ENCODE measurements around the gene TMCC2. TPM values are rescaled to one million over a fixed set of nuclear protein-coding genes. Genes with fewer than 3 reads are reported as not detected.
"Not testable (repeated sequence)": the region's sequence is repeated elsewhere in the genome, so short reads cannot be mapped to it uniquely, and the experiment has no call there.

TMCC2 gene
- total RNA-seq, 4 donors from 2014 or later: 3.1 to 8.9 (median 5.5) TPM

GRCh38 chr1:205276689-205277065, 48.9 kb downstream of the TMCC2 start:
- Histone ChIP-seq H3K27ac (no peak overlapping the region), H3K27me3 (no peaks in the 10 kb centered on the region), H3K36me3 (peaks cover 0 to 12% of the 10 kb centered on the region in 2 donors), H3K9me3 (no peaks in the 10 kb centered on the region), H3K4me3 (no peak overlapping the region), H3K4me1 (peaks cover 0 to 21% (median 0%) of the 10 kb centered on the region in 3 donors)
- ATAC-seq: no peak
- no peak for TF ChIP-seq EP300 (IDR thresholded peaks at IDR 0.05)
- TF ChIP-seq POLR2AphosphoS5 (IDR thresholded peaks at IDR 0.05): no peak
- no peak for TF ChIP-seq POLR2A (IDR thresholded peaks at IDR 0.05)
- no peak for TF ChIP-seq CTCF (IDR thresholded peaks at IDR 0.05)
- WGBS, 2 donors (ENCODE audit: low coverage in 1 of 2): 77 to 100% methylated on average over 1 to 5 of the region's 8 CpGs

GRCh38 chr1:205279986-205280385, 52.2 kb downstream of the TMCC2 start:
- Histone ChIP-seq H3K27me3 (no peaks in the 10 kb centered on the region), H3K4me1 (peaks cover 0 to 11% (median 8%) of the 10 kb centered on the region in 3 donors), H3K36me3 (no peaks in the 10 kb centered on the region), H3K27ac (no peak overlapping the region), H3K4me3 (no peak overlapping the region), H3K9me3 (no peaks in the 10 kb centered on the region)
- no CpG with 5 or more reads among the region's 3 CpGs for WGBS, 2 donors (ENCODE audit: low coverage in 1 of 2)
- no peak for ATAC-seq
- TF ChIP-seq EP300 (IDR thresholded peaks at IDR 0.05) (no peak), POLR2AphosphoS5 (IDR thresholded peaks at IDR 0.05) (no peak), CTCF (IDR thresholded peaks at IDR 0.05) (no peak), POLR2A (IDR thresholded peaks at IDR 0.05) (no peak)

GRCh38 chr1:205280666-205281395, 53.1 kb downstream of the TMCC2 start:
- 88 to 89% methylated on average over 8 to 9 of the region's 10 CpGs for WGBS, 2 donors (ENCODE audit: low coverage in 1 of 2)
- peaks cover 0 to 19% (median 11%) of the 10 kb centered on the region in 3 donors for H3K4me1 ChIP-seq
- ATAC-seq, H3K9me3 ChIP-seq, H3K36me3 ChIP-seq, H3K4me3 ChIP-seq, H3K27ac ChIP-seq, H3K27me3 ChIP-seq: not testable (repeated sequence)

- TF ChIP-seq EP300 (IDR thresholded peaks at IDR 0.05) (no peak), CTCF (IDR thresholded peaks at IDR 0.05) (no peak), POLR2A (IDR thresholded peaks at IDR 0.05) (no peak), POLR2AphosphoS5 (IDR thresholded peaks at IDR 0.05) (no peak)
- peak overlapping the region in 1 of 4 donors; percentile 53 for H3K27ac ChIP-seq
Observed at GRCh38 chr1:205283270-205284147, 55.8 kb downstream of the TMCC2 start.

GRCh38 chr1:205284420-205285144, 56.8 kb downstream of the TMCC2 start:
- H3K27ac ChIP-seq: peak overlapping the region in 3 of 4 donors; percentile 38 to 67 (median 53)
- no peaks in the 10 kb centered on the region for H3K36me3 ChIP-seq
- no peaks in the 10 kb centered on the region for H3K27me3 ChIP-seq
- ATAC-seq: peak; percentile 96
- H3K4me1 ChIP-seq: peaks cover 0 to 38% (median 11%) of the 10 kb centered on the region in 3 donors
- WGBS, 2 donors (ENCODE audit: low coverage in 1 of 2): 76 to 80% methylated on average over 1 to 6 of the region's 7 CpGs
- no peak for TF ChIP-seq CTCF (IDR thresholded peaks at IDR 0.05)
- TF ChIP-seq POLR2AphosphoS5 (IDR thresholded peaks at IDR 0.05): peak; percentile 10
- no peaks in the 10 kb centered on the region for H3K9me3 ChIP-seq
- no peak overlapping the region for H3K4me3 ChIP-seq

More at GRCh38 chr1:205283270-205284147, 55.8 kb downstream of the TMCC2 start:
- WGBS, 2 donors (ENCODE audit: low coverage in 1 of 2): 77 to 78% methylated on average over 3 to 14 of the region's 15 CpGs
- Histone ChIP-seq H3K9me3 (no peaks in the 10 kb centered on the region), H3K4me1 (peaks cover 0 to 38% (median 11%) of the 10 kb centered on the region in 3 donors), H3K4me3 (no peak overlapping the region), H3K27me3 (no peaks in the 10 kb centered on the region), H3K36me3 (no peaks in the 10 kb centered on the region)
- ATAC-seq: no peak
